22Rv1 (cell line): ENCODE measurements around the gene CRY1.

Experiments used
- ZFX ChIP-seq: fragments of 450-650 bp; IDR thresholded peaks from 2 replicates; pipeline ENCODE4 v1.6.1; 2017; ENCODE audit warnings: antibody characterized with exemption, borderline replicate concordance
- TF ChIP-seq, protein P1 (sequence below): fragments of 450-650 bp; IDR thresholded peaks from 2 replicates; pipeline ENCODE4 v1.5.1; 2017; ENCODE audit warnings: mild to moderate bottlenecking

DNA sequence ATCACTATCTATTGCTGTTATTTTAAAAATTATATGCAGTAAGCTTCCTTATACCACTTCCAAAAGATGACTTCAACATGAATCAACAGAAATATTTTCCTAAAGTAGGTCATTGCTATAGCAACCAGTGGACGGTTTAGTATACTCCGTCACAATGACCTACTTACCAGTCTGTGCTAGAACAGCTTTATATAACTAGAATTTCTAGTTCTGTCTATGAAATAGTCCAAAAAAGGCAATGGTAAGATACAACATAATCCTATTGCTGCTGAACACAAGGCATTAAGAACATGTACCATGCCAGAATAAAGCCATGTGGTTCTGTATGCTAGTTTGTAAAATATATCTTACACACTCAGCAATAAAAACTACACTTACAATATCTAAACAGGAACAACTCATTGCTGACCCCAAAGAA, 65.7 kb downstream of the CRY1 start:
- TF ChIP-seq, protein P1, sequence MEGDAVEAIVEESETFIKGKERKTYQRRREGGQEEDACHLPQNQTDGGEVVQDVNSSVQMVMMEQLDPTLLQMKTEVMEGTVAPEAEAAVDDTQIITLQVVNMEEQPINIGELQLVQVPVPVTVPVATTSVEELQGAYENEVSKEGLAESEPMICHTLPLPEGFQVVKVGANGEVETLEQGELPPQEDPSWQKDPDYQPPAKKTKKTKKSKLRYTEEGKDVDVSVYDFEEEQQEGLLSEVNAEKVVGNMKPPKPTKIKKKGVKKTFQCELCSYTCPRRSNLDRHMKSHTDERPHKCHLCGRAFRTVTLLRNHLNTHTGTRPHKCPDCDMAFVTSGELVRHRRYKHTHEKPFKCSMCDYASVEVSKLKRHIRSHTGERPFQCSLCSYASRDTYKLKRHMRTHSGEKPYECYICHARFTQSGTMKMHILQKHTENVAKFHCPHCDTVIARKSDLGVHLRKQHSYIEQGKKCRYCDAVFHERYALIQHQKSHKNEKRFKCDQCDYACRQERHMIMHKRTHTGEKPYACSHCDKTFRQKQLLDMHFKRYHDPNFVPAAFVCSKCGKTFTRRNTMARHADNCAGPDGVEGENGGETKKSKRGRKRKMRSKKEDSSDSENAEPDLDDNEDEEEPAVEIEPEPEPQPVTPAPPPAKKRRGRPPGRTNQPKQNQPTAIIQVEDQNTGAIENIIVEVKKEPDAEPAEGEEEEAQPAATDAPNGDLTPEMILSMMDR: no peak
- no peak for TF ChIP-seq ZFX
